ENCODE measurements around the gene ISYNA1.
A peak's percentile ranks its signal among the peaks of the same experiment; 100 is the strongest.

Gene ISYNA1

DNA sequence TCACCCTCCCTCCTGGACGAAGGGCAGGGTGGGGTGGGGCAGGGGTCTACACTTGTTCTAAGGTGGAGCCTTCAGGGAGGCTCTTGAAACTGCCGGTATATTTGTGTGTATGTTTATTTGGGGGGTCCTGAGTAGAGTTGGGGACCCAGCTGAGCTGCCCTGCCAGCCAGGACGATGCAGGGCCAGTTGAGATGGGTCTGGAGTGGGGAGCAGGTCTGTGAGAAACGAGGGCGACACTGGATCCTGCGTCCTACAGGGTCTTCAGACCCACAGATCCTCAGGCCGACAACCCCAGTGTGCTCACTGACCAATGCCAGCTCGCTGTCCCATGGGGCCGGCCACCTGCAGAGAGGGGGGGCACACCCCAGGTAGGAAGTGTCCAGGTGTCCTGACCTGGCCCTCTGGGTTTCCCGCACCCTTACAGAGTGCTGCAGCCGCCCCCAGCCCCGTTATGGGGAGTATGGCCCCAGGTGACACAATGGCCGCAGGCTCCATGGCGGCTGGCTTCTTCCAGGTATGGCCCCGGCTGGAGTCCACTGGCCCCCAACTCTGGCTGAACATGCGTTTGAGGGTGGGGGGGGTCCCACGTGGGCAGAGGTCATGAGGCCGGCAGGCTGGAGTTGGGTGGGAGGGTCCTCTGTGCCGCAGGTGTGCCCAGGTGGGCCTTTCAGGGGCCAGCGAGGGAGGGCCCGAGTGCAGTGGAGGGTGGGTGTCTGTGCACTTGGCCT, 7.4 kb downstream of the ISYNA1 start:
- no peak for DNase-seq

GRCh38 chr19:18429717-18430416, 8.1 kb downstream of the ISYNA1 start:
- DNase-seq = no peak

GRCh38 chr19:18428787-18429674, 8.9 kb downstream of the ISYNA1 start:
- DNase-seq = peak; percentile 75

- no peak for DNase-seq
These were observed 9.7 kb downstream of the ISYNA1 start for GRCh38 chr19:18428173-18428786.

DNA sequence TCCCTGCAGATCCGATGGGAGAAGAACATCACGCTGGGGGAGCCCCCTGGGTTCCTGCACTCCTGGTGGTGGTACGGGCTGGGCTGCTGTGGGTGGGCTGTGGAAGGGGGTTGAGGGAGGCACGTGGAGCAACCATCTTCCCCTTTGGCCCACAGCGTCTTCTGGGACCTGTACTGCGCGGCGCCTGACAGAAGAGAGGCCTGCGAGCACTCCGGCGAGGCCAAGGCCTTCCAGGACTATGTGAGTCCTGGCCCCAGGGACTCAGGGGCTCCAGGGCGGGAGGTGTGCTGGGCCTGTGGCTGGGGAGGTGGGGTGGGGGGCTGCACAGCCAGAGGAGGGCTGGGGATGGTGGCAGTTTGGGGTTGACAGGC, 10.2 kb downstream of the ISYNA1 start:
- DNase-seq = no peak

DNA sequence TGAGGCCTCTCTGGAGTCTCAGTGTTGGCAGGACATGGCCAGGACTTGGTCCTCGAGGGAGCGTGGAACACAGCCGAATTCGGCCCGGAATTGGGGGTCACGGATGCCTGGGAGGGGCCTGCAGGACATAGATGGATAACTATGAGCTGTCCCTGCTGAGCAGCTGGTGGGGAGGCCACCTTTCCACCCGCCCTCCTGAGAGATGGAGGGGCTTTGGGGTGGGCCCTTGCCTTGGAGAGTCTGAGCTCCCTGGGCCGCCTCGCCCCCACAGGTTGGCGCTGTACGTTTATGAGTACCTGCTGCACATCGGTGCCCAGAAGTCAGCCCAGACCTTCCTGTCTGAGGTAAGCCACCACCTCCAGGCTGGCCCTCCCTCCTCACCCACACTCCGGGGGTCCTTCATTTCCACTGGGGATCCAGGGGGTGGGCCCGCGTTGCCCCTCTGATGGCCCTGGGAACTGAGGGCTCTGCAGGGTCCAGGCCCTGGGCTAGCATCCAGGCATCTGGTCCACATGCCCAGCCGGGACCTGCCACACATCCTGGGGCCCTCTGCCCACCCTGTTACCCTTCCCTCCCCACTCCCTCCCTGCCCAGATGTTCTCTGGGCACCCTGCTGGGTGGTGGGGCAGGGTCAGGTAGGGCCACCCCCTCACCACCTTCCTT, 10.7 kb downstream of the ISYNA1 start:
- no peak for DNase-seq

DNA sequence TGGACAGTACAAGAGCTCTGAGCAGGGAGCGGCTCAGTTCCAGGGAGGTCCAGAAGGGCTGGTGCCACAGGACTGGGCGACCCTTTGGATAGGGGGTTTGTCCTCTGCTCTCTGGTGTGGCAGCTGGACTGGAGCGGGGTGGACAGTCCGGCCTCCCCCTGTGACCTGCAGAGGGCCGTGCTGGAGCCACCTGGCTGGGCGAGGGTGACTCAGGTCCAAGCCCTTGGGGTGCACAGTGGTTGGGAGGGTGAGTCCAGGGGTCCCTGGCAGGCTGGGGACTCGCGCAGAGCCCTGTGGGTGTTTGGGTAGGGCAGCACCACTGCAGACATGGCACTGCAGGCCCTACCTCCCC, 11.5 kb downstream of the ISYNA1 start:
- no peak for DNase-seq

GRCh38 chr19:18425515-18426415, 12.2 kb downstream of the ISYNA1 start:
- no peak for DNase-seq

- no peak for DNase-seq
These were observed 12.9 kb downstream of the ISYNA1 start for GRCh38 chr19:18424890-18425514.

DNA sequence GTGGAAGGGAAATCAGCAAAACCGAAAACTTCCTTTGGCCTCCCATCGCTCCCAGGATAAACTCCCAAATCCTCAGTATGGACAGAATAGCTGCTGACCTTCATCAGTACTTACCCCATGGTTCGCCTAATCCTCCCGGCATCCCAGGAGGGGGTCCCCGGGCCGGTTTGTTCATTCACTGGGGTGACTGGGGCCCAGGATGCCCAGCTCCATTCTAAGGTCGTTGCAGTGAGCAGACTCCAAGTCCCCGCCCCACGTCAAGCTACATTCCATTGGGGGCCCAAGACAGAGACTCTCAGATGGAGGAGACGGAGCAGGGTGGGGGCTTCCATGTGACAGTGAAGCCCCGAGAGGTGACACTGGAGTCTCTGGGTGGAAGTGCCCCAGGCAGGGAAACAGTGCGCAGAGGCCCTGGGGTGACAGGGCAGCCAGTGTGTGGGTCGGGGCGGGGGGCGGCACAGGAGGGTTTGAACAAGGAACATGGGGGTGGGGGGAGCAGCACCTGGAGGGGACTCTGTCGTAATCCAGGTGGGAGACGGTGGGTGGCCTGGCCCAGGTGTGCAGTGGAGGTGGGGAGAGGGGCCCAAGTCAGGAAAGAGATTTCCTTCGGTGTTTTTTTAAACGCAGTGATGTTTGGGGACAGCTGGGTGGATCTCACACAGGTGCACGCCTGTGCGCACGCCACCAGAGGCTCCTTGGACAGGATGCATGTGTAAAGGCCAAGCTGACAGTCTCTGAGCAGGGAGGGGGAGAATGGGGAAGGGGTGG, 13.6 kb downstream of the ISYNA1 start:
- no peak for DNase-seq

DNA sequence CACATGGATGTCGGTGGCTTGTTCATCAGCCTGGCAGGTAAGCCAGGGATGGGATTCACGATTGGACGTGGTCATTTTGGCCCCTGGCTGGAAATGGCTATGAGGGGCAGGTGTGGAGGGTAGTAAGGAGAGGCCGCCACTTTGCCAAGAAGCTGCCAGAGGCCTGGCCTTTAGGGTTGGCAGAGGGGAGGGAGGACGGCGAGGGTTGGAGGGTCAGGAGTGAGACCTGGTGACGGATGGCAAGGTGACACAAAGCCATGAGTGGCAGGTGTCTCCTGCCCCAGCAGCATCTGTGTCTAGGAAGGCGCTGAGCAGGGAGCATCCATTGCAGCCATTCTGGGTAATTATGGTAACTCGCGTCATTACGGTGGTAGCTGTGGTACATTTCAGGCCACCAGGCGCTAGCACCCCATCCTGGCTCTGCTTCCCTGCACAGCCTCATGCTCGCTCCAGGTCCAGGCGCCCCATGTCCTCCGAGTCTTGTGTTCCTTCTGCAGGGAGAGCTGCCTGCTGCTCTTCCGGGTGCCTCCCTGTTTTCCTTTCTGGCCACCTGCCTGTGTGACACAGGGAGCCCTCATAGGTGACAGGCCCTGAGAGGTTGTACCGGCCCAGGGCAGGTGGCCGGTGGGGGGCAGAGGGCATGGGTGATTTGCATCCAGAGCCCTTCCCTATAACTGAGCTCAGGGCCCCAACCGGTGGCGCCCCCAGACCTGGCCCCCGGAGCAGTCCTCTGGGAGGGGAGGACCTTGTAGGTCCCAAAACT, 14.5 kb downstream of the ISYNA1 start:
- no peak for DNase-seq

- DNase-seq = no peak
These were observed 15.3 kb downstream of the ISYNA1 start for GRCh38 chr19:18422530-18423191.

- no peak for DNase-seq
These were observed 16.5 kb downstream of the ISYNA1 start for GRCh38 chr19:18421371-18421959.

- no peak for DNase-seq
These were observed 17.0 kb downstream of the ISYNA1 start for GRCh38 chr19:18420930-18421329.

GRCh38 chr19:18419699-18420460, 18.1 kb downstream of the ISYNA1 start:
- DNase-seq = peak; percentile 58

DNA sequence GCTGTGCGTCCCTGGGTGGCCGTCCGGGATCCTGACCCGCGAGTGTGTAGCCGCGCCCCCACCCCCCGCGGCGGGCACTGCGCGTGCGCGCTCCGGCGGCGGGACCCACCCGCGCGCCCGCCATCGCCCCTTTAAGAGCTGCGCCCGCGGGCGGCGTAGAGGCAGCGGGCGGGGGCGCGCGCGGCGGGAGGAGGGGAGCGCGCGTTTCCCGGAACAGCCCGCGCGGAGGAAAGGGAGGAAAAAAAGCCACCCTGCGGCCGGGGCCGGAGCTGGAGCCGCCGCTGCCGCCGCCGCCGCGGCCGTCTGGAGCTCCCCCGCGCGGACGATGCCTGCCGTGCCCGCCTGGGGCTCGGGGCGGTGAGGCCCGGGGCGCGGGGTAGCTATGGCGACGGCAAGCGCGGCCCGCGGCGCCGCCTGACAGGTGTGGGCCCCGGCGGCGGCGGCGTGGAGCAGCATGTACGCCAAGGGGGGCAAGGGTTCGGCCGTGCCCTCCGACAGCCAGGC, 18.7 kb downstream of the ISYNA1 start, which contains the start of gene SSBP4:
TSS of gene SSBP4 (plus strand) at position 204 of the 504 bp plus-strand sequence. CDS start at position 455, 251 bp downstream.
- peak; percentile 61 for DNase-seq

DNA sequence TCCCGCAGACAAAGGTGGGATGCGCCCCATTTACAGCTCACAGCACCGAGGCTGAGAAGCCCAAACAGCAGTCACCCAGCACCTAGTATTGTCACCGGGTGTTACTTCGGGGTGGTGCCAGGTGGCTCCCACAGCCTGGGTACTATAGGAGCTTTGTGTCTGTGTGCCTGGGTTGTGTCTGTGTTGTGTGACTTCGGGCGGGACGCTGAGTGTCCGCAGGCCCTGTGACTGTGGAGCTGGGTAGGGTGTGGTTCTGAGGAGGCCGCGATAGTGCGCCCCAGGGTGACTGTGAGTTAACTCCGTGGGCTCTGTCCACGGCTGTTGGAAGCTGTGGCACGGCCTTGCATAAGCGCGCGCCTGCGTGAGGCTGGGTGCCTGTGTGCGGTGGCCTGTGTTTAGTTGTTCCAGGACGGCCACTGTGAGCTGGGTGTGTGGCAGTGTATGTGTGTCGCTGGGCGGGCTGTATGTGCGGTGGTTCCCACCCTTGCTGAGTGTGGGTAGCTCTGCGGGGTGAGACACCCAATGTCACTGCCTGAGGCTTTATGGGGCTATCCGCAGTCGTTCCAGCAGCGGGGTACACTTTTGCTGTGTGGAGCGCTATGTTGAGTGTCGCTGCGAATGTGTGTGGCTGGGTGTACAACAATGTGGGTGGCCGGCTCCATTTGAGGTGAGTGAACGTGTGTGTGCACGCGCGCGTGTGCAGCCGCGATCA, 19.3 kb downstream of the ISYNA1 start:
- DNase-seq = peak; percentile 42
